Lower lobe of right lung (tissue), 2 donors: ENCODE data around the gene PMM2. TPM values are rescaled to one million over a fixed set of nuclear protein-coding genes. Genes with fewer than 3 reads are reported as not detected.

Experiments used
- ATAC-seq, 2 donors: fragments of 200-7000 bp; cut with Tn5 transposase; one replicate each; pipeline ENCODE4 v1.9.1; 2020 to 2022; ENCODE audit warnings: mild to moderate bottlenecking in 2 of 2, moderate library complexity in 2 of 2
- DNase-seq: peaks from one replicate; pipeline ENCODE4 v3.0.0-alpha.2; 2020
- H3K27ac ChIP-seq: fragments of 200-600 bp; one replicate; pipeline ENCODE4 v1.8.0; 2022
- H3K27me3 ChIP-seq: fragments of 200-600 bp; one replicate; pipeline ENCODE4 v1.8.0; 2022; ENCODE audit warnings: low read depth
- H3K36me3 ChIP-seq: fragments of 200-600 bp; one replicate; pipeline ENCODE4 v1.8.0; 2022; ENCODE audit warnings: mild to moderate bottlenecking
- H3K4me1 ChIP-seq: fragments of 200-600 bp; one replicate; pipeline ENCODE4 v1.8.0; 2022
- H3K4me3 ChIP-seq: fragments of 200-600 bp; one replicate; pipeline ENCODE4 v1.8.0; 2022; ENCODE audit warnings: mild to moderate bottlenecking
- H3K9me3 ChIP-seq: fragments of 200-600 bp; one replicate; pipeline ENCODE4 v1.8.0; 2022
- intact Hi-C: fragments of 100-400 bp; cut with DNase I; formaldehyde crosslinking; loops from one replicate; pipeline ENCODE4 v1.11.0; 2022
- total RNA-seq: library from RNA; stranded (reverse); fragmentation: NEBNext Ultra II Directional; extraction: Animal tissue kit (Norgen Biotek cat#: 25700); gene quantifications from one replicate; pipeline ENCODE4 v1.2.1, GENCODE V29; 2021
- TF ChIP-seq, protein P1 (sequence below): fragments of 200-600 bp; IDR thresholded peaks from one replicate; pipeline ENCODE4 v1.8.0; 2022; ENCODE audit warnings: antibody characterized with exemption, mild to moderate bottlenecking
- donor health status: DM: no; HTN: yes; CAD: no; lungs with severe emphysema.

PMM2 gene
- total RNA-seq, 1 donor from 2014 or later, result 39.3 TPM

GRCh38 chr16:8763899-8764298 lies 33.7 kb upstream of the PMM2 start:
- Histone ChIP-seq H3K36me3 (peaks cover 23% of the 10 kb centered on the region), H3K4me1 (no peaks in the 10 kb centered on the region), H3K27ac (no peak overlapping the region), H3K4me3 (no peak overlapping the region), H3K9me3 (no peaks in the 10 kb centered on the region), H3K27me3 (no peaks in the 10 kb centered on the region)
- ATAC-seq (no peak), DNase-seq (no peak)
- TF ChIP-seq, protein P1, sequence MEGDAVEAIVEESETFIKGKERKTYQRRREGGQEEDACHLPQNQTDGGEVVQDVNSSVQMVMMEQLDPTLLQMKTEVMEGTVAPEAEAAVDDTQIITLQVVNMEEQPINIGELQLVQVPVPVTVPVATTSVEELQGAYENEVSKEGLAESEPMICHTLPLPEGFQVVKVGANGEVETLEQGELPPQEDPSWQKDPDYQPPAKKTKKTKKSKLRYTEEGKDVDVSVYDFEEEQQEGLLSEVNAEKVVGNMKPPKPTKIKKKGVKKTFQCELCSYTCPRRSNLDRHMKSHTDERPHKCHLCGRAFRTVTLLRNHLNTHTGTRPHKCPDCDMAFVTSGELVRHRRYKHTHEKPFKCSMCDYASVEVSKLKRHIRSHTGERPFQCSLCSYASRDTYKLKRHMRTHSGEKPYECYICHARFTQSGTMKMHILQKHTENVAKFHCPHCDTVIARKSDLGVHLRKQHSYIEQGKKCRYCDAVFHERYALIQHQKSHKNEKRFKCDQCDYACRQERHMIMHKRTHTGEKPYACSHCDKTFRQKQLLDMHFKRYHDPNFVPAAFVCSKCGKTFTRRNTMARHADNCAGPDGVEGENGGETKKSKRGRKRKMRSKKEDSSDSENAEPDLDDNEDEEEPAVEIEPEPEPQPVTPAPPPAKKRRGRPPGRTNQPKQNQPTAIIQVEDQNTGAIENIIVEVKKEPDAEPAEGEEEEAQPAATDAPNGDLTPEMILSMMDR, result no peak
- intact Hi-C loops, result no loop called here

- H3K27me3 ChIP-seq, result no peaks in the 10 kb centered on the region
- no peak overlapping the region for H3K4me3 ChIP-seq
- no peaks in the 10 kb centered on the region for H3K9me3 ChIP-seq
- DNase-seq (no peak), ATAC-seq (no peak)
- TF ChIP-seq, protein P1, result no peak
- H3K4me1 ChIP-seq, result no peaks in the 10 kb centered on the region
- intact Hi-C loops, result no loop called here
- H3K36me3 ChIP-seq, result peaks cover 25% of the 10 kb centered on the region
- H3K27ac ChIP-seq, result no peak overlapping the region
Measured at GRCh38 chr16:8764525-8765250, 33.0 kb upstream of the PMM2 start.

DNA sequence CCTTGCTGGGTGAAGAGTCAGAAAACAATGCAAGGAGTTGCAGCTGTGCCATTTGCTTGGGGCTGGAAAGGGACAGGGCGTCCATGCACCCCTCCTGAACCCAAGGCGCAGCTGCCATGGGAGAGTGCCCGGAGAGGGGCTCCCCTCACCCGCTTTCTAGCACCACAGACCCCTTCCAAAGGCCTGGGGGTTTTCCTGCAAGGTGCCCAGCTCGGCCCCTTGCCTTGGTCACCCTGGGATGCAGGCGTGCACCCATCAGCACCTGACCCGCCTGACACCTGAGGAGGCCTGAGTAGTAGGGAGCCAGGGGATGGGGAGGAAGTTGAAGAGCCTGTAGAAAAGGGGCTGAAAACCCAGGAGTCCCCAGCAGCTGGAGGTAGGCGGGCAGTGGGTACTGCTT lies 30.5 kb upstream of the PMM2 start:
- Histone ChIP-seq H3K9me3 (no peaks in the 10 kb centered on the region), H3K27me3 (no peaks in the 10 kb centered on the region), H3K27ac (no peak overlapping the region), H3K36me3 (peaks cover 25% of the 10 kb centered on the region), H3K4me3 (no peak overlapping the region), H3K4me1 (no peaks in the 10 kb centered on the region)
- peak in 1 of 2 donors; percentile 30 for ATAC-seq
- intact Hi-C loops, result no loop called here
- TF ChIP-seq, protein P1, result no peak
- no peak for DNase-seq

DNA sequence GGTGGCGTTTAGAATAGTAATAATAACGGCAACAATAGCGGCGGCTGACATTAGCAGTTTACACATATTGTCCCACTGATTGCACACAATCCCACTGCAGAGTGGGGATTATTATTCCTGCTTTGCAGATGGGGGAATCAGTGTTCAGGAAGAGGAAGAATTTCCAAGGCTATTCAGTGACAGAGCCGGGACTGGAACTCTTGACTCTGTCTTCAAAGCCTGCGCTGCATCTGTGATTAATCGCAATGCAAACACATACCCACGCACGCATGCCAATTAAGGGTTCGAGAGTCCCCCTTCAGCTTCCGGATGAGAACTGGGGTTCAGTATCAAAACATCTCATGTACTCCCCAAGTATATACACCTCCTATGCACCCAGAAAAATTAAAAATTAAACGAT lies 29.4 kb upstream of the PMM2 start:
- intact Hi-C loops, result no loop called here
- TF ChIP-seq, protein P1, result no peak
- Histone ChIP-seq H3K27ac (no peak overlapping the region), H3K36me3 (peaks cover 29% of the 10 kb centered on the region), H3K4me1 (no peaks in the 10 kb centered on the region), H3K27me3 (no peaks in the 10 kb centered on the region), H3K4me3 (no peak overlapping the region), H3K9me3 (no peaks in the 10 kb centered on the region)
- no peak for ATAC-seq
- DNase-seq, result no peak

DNA sequence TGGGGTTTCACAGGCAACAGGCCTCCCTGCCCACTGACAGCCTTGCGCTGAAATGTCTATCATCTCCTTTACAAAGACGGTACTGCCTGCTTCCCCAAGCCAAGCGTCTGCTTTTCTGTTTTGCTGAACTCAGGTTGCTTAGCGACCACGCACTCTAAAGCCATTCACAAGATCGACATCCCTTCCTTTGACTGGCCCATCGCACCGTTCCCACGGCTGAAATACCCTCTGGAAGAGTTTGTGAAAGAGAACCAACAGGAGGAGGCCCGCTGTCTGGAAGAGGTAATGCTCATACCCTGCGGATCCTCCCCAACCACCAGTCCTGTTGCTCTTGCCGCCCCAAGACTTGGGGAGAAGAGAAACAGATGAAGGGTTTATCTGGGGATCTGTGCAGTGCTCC lies 28.9 kb upstream of the PMM2 start:
- DNase-seq (no peak), ATAC-seq (no peak)
- intact Hi-C loops, result no loop called here
- no peaks in the 10 kb centered on the region for H3K27me3 ChIP-seq
- H3K36me3 ChIP-seq, result peaks cover 29% of the 10 kb centered on the region
- no peaks in the 10 kb centered on the region for H3K9me3 ChIP-seq
- no peaks in the 10 kb centered on the region for H3K4me1 ChIP-seq
- no peak overlapping the region for H3K27ac ChIP-seq
- no peak overlapping the region for H3K4me3 ChIP-seq
- TF ChIP-seq, protein P1, result no peak
